ENCODE measurements around the gene MIER1.
"Not testable (repeated sequence)": the region's sequence is repeated elsewhere in the genome, so short reads cannot be mapped to it uniquely, and the experiment has no call there.

DNA sequence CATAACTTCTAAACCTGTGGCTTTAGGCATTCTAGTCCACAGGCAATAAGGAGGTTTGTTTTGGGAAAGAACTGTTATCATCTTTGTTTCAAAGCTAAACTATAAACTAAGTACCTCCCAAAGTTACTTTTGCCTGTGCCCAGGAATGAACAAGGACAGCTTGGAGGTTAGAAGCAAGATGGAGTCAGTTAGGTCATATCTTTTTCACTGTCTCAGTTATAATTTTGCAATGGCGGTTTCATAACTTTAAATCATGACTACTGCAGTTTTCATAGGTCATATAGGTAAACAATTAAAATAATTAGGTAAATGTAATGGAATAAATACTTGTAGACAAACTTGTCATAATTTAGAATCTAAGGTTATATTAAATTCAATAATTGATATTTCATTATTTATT, 9.6 kb upstream of the MIER1 start:
- not testable (repeated sequence) for TF ChIP-seq CTCF, POLR2A (IDR thresholded peaks at IDR 0.05)

Data from prostate gland (tissue), 2 donors.